Activated T-helper 1 cell treated with Interleukin-2 at 50 U/mL for 16 hours (primary cell): ENCODE data around the gene MADCAM1.
A peak's percentile ranks its signal among the peaks of the same experiment; 100 is the strongest.
"Not testable (repeated sequence)": the region's sequence is repeated elsewhere in the genome, so short reads cannot be mapped to it uniquely, and the experiment has no call there.

Experiments
- DNase-seq: peaks from one replicate; pipeline ENCODE4 v3.0.0-alpha.2; 2020; ENCODE audit warnings: low read depth

The MADCAM1 gene

GRCh38 chr19:465056-465816, 31.1 kb upstream of the MADCAM1 start:
- no peak for DNase-seq

DNA sequence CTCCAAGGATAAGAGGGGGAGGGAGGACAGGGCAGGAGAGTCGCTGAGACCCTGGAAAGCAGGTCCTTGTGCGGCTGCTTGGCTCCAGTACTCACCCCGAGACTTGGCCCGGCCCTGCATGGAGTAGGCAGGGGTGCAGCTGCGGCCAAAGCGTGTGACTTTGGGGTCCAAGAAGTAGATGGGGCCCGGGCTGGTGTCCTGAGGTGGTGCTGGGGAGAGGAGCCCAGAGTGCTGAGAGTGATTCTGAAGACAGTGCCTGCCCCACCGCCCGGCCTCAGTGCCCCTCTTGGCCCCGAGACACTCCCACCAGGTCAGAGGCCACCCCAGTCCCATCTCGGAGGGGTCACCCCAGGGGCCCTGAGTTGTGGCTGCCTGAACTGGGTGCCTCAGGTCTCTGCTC, 28.7 kb upstream of the MADCAM1 start:
- DNase-seq, result no peak

DNA sequence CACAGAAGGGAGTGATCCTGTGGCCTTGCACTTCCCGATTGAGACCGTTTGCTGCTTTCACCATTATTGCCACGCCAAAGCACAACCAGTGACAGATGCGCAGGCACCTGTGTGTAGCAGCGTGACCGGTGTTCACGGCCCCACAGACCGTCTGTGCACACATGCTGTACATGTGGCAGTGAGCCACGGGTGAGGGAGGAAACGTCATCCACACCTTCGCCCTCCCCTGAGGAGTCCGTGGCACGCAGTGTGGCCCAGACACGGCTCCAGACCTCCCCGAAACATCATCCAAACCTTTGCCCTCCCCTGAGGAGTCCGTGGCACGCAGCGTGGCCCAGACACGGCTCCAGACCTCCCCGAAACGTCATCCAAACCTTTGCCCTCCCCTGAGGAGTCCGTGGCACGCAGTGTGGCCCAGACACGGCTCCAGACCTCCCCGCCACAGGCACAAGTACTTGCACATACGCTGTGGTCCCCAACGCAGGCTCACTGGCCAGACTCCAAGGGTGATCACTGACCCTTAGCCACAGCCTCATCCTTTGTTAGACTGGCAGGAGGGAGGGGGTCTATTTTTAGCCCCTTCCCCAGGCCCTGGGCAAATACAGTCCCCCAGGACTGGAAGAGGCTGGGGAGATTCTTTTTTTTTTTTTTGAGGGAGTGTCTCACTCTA, 27.6 kb upstream of the MADCAM1 start:
- DNase-seq, result no peak

GRCh38 chr19:469833-470232, 26.5 kb upstream of the MADCAM1 start:
- no peak for DNase-seq

- DNase-seq, result no peak
Observed at GRCh38 chr19:470701-471100, 25.6 kb upstream of the MADCAM1 start.

DNA sequence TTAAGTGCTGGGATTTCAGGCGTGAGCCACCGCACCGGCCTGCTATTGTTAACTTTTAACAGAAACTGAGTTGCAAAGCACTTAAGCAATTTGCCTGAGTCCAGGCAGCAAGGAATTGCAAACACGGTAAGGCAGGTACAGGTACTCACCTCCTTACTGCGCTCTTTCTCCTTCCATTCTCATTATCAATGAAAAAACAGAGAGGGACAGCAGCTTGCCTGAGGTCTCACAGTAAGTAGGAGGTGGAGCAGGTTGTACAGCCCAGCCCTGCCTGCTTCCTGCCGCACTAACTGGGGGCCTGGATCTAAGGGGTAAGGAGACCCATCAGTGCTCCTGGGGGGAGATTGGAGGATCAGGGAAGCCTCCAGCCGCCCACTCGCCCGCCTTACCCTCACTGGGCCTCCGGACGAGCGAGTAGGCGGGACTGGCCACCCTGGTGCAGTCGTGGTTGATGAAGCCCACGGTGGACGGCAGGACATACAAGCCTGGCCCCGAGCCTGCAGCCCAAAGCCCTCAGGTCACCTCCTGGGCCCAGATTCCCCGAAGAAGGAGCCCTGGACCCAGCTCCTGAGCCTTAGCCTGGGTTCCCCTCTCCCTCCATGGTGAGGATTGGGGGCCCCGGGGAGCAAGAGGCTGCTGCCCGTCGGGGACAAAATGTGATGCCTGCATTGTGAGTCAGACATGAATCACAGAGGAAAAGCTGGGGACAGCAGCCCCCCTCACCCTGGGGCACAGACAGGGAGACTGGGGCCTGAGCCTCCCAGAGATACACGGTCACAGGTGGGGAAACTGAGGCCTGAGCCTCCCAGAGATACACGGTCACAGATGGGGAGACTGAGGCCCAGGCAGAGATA, 24.1 kb upstream of the MADCAM1 start:
- DNase-seq, result no peak

- no peak for DNase-seq
Observed at GRCh38 chr19:474126-475078, 21.9 kb upstream of the MADCAM1 start.

DNA sequence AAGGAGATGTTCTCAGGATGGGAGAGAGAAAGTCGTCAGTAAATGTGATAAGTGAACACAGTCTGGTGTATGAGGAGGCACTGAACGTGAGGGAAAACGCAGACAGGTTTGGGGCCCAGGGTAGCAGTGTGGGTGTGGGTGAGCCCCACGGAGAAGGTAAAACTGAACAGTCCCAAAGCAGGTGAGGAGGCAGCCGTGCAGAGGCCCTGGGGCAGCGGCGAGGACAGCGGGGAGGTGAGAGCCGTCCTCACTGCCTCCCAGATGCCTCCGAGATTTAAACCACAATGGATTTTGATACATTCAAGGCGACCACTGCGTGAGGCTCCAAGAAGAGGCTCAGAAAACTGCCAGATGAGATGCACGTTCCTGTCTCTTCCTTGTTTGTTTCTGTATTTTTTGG, 20.9 kb upstream of the MADCAM1 start:
- DNase-seq, result no peak

- DNase-seq, result no peak
Observed at GRCh38 chr19:478236-478903, 17.9 kb upstream of the MADCAM1 start.

- DNase-seq, result no peak
Observed at GRCh38 chr19:478976-479375, 17.3 kb upstream of the MADCAM1 start.

GRCh38 chr19:480016-480855, 16.1 kb upstream of the MADCAM1 start:
- DNase-seq, result peak; percentile 22

GRCh38 chr19:481100-481499, 15.2 kb upstream of the MADCAM1 start:
- not testable (repeated sequence) for DNase-seq

- DNase-seq, result no peak
Observed at GRCh38 chr19:482186-483041, 13.9 kb upstream of the MADCAM1 start.

GRCh38 chr19:483332-484072, 12.8 kb upstream of the MADCAM1 start:
- DNase-seq, result no peak

DNA sequence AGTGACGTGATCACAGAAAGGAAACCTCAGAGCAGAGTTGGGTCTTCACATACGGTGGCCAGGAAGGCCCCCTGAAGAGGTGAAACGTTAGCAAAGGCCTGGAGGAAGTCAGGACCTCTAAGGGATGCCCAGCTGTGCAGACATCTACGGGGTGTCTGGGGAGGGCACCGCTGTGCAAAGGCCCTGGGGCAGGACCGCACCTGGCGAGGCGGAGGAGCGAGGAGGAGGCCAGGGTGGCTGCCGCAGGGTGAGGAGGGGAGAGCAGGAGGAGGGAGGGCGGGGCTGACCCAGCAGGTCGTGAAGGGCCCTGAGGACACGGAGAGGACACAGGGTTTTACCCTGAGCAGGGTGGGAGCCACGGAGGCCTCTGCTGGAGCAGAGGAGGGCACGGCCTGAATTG, 11.8 kb upstream of the MADCAM1 start:
- no peak for DNase-seq

DNA sequence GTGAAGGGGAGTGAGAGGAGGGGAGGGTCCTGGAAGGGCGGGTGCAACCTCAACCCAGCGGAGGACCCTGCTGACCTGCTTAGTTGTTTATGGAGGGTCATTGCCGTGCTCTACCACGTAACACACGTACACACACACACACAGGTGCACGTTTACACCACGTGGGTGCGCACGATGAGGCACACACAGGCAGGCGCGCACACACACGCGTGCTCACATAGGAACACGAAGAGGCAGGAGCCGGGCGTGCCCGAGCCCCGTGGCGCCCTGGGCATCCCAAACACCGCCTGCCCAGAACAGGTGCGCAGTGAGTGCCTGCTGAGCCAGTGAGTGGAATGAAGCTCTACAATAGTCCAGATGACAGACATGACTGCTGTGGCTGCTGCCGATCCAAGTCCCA, 11.2 kb upstream of the MADCAM1 start:
- no peak for DNase-seq

DNA sequence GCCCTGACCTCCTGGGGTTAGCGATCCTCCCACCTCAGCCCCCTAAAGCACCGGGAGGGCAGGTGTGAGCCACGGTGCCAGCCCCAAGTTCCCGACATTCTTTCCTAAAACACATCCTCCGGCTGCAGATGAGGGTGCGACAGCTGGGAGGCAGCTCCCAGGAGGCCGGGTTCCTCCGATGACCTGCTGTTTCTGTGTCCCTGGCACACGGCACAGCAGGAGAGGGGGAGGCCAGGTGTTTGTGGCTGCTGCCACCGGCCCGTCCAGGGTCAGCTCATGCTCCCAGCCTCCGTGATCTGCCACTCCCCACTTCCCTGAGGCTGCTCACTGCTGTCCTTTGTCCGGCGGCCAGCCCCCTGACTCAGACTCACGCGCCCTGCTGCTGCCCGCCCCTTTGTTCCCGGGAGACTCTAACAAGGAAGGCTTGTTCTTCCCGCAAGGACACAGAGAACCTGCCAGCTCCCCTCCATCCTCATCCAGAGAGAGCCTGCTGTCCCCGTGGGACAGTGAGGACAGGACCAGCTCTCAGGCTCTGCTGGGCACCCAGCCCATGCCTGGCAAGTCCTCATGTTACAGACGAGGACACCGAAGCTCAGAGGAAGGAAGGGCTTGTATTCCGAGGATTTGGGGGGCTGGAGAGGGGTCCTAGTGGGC, 10.6 kb upstream of the MADCAM1 start:
- DNase-seq, result no peak
